ENCODE data around the gene KSR2. TPM values are rescaled to one million over a fixed set of nuclear protein-coding genes. Genes with fewer than 3 reads are reported as not detected.

Gene KSR2
- total and polyA plus RNA-seq, 4 donors: 0.09 to 1.8 (median 0.37) TPM

GRCh38 chr12:117441751-117442150 is 527.0 kb downstream of the KSR2 start:
- no peak for ATAC-seq (ENCODE audit: insufficient read depth, low FRiP score)

DNA sequence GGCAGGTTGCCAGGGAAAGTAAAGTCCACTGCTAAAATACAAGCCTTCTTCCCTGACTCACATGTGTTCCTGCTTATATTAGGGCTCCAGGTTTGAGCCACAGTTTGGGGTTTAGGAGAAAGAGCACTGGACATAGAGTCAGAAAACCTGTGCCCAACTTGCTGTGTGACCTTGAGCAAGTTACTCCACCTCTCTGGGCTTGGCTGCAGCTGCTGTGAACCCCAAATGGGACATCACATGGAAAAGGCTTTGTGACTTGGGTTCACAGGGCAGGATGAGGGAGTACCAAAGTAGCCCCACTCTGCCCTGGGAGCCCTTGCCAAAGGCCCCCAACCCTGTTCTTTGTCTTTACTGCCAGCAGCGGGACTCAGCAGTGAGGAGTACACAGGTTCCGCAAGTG is 528.4 kb downstream of the KSR2 start:
- Histone ChIP-seq H3K4me3 (no peak overlapping the region), H3K9ac (ENCODE audit: insufficient read depth in 1 of 2, low read length in 2 of 2) (no peak overlapping the region), H3K27ac (ENCODE audit: low read depth in 1 of 2, low read length in 1 of 2) (no peak overlapping the region), H3K36me3 (ENCODE audit: control insufficient read depth in 4 of 4, insufficient read depth in 4 of 4, low read length in 4 of 4) (no peaks in the 10 kb centered on the region), H3K4me1 (ENCODE audit: control insufficient read depth in 5 of 5, insufficient read depth in 5 of 5, low read length in 5 of 5) (no peaks in the 10 kb centered on the region), H3K27me3 (ENCODE audit: control insufficient read depth in 3 of 3, insufficient read depth in 3 of 3, low read length in 2 of 3) (peaks cover 0 to 3% (median 0%) of the 10 kb centered on the region in 3 donors), H3K9me3 (ENCODE audit: control insufficient read depth in 4 of 4, insufficient read depth in 3 of 4, low read length in 3 of 4) (no peaks in the 10 kb centered on the region)
- ATAC-seq (ENCODE audit: insufficient read depth, low FRiP score): no peak
- TF ChIP-seq, protein P1, sequence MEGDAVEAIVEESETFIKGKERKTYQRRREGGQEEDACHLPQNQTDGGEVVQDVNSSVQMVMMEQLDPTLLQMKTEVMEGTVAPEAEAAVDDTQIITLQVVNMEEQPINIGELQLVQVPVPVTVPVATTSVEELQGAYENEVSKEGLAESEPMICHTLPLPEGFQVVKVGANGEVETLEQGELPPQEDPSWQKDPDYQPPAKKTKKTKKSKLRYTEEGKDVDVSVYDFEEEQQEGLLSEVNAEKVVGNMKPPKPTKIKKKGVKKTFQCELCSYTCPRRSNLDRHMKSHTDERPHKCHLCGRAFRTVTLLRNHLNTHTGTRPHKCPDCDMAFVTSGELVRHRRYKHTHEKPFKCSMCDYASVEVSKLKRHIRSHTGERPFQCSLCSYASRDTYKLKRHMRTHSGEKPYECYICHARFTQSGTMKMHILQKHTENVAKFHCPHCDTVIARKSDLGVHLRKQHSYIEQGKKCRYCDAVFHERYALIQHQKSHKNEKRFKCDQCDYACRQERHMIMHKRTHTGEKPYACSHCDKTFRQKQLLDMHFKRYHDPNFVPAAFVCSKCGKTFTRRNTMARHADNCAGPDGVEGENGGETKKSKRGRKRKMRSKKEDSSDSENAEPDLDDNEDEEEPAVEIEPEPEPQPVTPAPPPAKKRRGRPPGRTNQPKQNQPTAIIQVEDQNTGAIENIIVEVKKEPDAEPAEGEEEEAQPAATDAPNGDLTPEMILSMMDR (IDR thresholded peaks at IDR 0.05; ENCODE audit: control extremely low read depth, extremely low read depth): no peak
- no peak for DNase-seq
- WGBS, 2 donors: 93 to 97% methylated on average over 2 of the region's 2 CpGs

More at GRCh38 chr12:117441751-117442150, 527.0 kb downstream of the KSR2 start:
- DNase-seq: no peak
- no peak overlapping the region for H3K9ac ChIP-seq (ENCODE audit: insufficient read depth in 1 of 2, low read length in 2 of 2)
- WGBS, 2 donors: 67 to 79% methylated on average over 4 of the region's 4 CpGs
- no peak overlapping the region for H3K27ac ChIP-seq (ENCODE audit: low read depth in 1 of 2, low read length in 1 of 2)
- H3K4me1 ChIP-seq (ENCODE audit: control insufficient read depth in 5 of 5, insufficient read depth in 5 of 5, low read length in 5 of 5): no peaks in the 10 kb centered on the region
- H3K27me3 ChIP-seq (ENCODE audit: control insufficient read depth in 3 of 3, insufficient read depth in 3 of 3, low read length in 2 of 3): peaks cover 0 to 3% (median 0%) of the 10 kb centered on the region in 3 donors
- no peak overlapping the region for H3K4me3 ChIP-seq
- H3K9me3 ChIP-seq (ENCODE audit: control insufficient read depth in 4 of 4, insufficient read depth in 3 of 4, low read length in 3 of 4): no peaks in the 10 kb centered on the region
- H3K36me3 ChIP-seq (ENCODE audit: control insufficient read depth in 4 of 4, insufficient read depth in 4 of 4, low read length in 4 of 4): no peaks in the 10 kb centered on the region
- TF ChIP-seq, protein P1 (IDR thresholded peaks at IDR 0.05; ENCODE audit: control extremely low read depth, extremely low read depth): no peak

DNA sequence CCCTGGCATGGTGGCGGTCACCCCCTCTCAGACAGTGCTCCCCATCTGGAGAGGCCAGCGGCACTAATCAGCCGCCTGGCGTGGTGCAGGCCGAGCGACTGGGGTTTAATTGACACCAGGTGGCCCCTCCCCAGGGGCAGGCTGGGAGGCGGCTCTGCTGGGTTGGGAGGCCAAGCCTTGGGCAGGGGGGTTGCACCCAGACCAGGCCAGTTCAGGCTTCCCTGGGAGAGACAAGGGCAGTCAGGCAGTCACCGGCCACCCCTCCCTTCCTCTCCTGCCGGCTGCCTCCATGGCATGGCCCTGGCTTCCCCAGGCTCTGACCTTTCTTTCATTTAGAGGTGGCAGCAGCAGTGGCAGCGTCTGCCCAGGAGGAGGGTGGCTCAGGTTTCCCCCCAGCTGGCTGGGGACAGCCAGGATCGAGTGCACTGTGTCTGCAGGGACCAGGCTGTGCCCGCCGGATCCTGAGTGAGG is 529.2 kb downstream of the KSR2 start:
- no peak for ATAC-seq (ENCODE audit: insufficient read depth, low FRiP score)
- Histone ChIP-seq H3K9me3 (ENCODE audit: control insufficient read depth in 4 of 4, insufficient read depth in 3 of 4, low read length in 3 of 4) (no peaks in the 10 kb centered on the region), H3K9ac (ENCODE audit: insufficient read depth in 1 of 2, low read length in 2 of 2) (no peak overlapping the region), H3K4me1 (ENCODE audit: control insufficient read depth in 5 of 5, insufficient read depth in 5 of 5, low read length in 5 of 5) (no peaks in the 10 kb centered on the region), H3K27ac (ENCODE audit: low read depth in 1 of 2, low read length in 1 of 2) (no peak overlapping the region), H3K4me3 (no peak overlapping the region), H3K27me3 (ENCODE audit: control insufficient read depth in 3 of 3, insufficient read depth in 3 of 3, low read length in 2 of 3) (peaks cover 0 to 3% (median 2%) of the 10 kb centered on the region in 3 donors), H3K36me3 (ENCODE audit: control insufficient read depth in 4 of 4, insufficient read depth in 4 of 4, low read length in 4 of 4) (no peaks in the 10 kb centered on the region)
- WGBS, 2 donors: 65 to 71% methylated on average over 13 of the region's 13 CpGs
- TF ChIP-seq, protein P1 (IDR thresholded peaks at IDR 0.05; ENCODE audit: control extremely low read depth, extremely low read depth): no peak
- DNase-seq: no peak

DNA sequence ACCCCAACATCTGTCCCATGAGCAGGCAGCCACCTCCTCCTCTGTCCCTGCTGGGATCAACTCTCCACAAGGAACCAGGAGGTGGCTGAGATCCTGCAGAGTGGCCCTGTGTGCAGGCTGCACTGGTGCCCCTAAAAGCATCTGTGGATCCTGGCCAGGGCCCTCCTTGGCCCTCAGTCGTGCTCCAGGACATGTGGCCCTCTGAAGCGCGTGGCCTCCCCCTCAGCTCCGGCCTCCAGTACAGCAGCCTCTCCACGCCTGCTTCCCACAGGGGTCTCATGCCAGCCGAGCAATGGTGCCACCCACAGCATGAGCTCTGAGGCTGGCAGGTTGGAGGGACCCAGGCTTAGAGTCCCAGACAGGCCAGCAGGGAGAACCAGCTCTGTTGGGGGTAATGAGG is 530.0 kb downstream of the KSR2 start:
- TF ChIP-seq, protein P1 (IDR thresholded peaks at IDR 0.05; ENCODE audit: control extremely low read depth, extremely low read depth): no peak
- Histone ChIP-seq H3K27me3 (ENCODE audit: control insufficient read depth in 3 of 3, insufficient read depth in 3 of 3, low read length in 2 of 3) (peaks cover 0 to 3% (median 2%) of the 10 kb centered on the region in 3 donors), H3K4me3 (no peak overlapping the region), H3K27ac (ENCODE audit: low read depth in 1 of 2, low read length in 1 of 2) (no peak overlapping the region), H3K4me1 (ENCODE audit: control insufficient read depth in 5 of 5, insufficient read depth in 5 of 5, low read length in 5 of 5) (no peaks in the 10 kb centered on the region), H3K9ac (ENCODE audit: insufficient read depth in 1 of 2, low read length in 2 of 2) (no peak overlapping the region), H3K9me3 (ENCODE audit: control insufficient read depth in 4 of 4, insufficient read depth in 3 of 4, low read length in 3 of 4) (no peaks in the 10 kb centered on the region), H3K36me3 (ENCODE audit: control insufficient read depth in 4 of 4, insufficient read depth in 4 of 4, low read length in 4 of 4) (no peaks in the 10 kb centered on the region)
- 87% methylated on average over 6 of the region's 6 CpGs for WGBS, 2 donors
- DNase-seq: no peak
- no peak for ATAC-seq (ENCODE audit: insufficient read depth, low FRiP score)
